ENCODE measurements around the gene ARHGAP24. TPM values are rescaled to one million over a fixed set of nuclear protein-coding genes. Genes with fewer than 3 reads are reported as not detected.

The ARHGAP24 gene
- total RNA-seq, 1 experiment from 2014 or later, result 17.4 TPM

DNA sequence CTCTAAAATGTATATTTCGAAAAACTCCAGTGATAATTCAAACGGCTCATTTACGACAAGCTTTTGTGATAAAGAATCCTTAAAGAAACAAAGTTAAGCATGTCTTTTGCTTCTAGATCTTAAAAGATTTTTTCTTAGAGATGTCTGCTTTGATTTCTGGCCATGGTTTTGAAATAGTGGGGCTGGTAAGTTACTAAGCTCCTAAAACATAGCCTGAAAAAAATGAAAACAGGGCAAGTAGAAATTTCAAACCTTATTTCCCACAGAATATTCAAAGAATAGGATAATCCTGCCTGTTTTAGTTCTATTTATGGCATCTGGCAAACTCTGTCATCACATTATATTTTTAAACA lies 318.3 kb downstream of the ARHGAP24 start:
- Histone ChIP-seq H3K27ac (ENCODE audit: low read length) (no peak overlapping the region), H3K36me3 (ENCODE audit: control insufficient read depth, insufficient read depth, low read length) (no peaks in the 10 kb centered on the region), H3K4me3 (ENCODE audit: low read depth in 2 of 2, low read length in 2 of 2) (no peak overlapping the region), H3K9me3 (ENCODE audit: control insufficient read depth, insufficient read depth, low read depth, low read length) (no peaks in the 10 kb centered on the region), H3K4me1 (ENCODE audit: control insufficient read depth, insufficient read depth, low read length) (no peaks in the 10 kb centered on the region), H3K27me3 (ENCODE audit: control insufficient read depth, insufficient read depth, low read length) (no peaks in the 10 kb centered on the region)
- intact Hi-C loops (cut with micrococcal nuclease; ENCODE audit: unreplicated experiment) (no loop called here), in situ Hi-C loops (cut with HindIII; ENCODE audit: low pct_unique_long_range_greater_than_20kb, low sequenced_read_pairs) (no loop called here)
- BruUV-seq (replicated peaks), result no TSS peak
- ChIA-PET CTCF (no interaction called here), POLR2A (no interaction called here)
- TF ChIP-seq TCF7L2 (IDR thresholded peaks at IDR 0.05; ENCODE audit: low read depth, low read length), result no peak
- TF ChIP-seq, protein P1, sequence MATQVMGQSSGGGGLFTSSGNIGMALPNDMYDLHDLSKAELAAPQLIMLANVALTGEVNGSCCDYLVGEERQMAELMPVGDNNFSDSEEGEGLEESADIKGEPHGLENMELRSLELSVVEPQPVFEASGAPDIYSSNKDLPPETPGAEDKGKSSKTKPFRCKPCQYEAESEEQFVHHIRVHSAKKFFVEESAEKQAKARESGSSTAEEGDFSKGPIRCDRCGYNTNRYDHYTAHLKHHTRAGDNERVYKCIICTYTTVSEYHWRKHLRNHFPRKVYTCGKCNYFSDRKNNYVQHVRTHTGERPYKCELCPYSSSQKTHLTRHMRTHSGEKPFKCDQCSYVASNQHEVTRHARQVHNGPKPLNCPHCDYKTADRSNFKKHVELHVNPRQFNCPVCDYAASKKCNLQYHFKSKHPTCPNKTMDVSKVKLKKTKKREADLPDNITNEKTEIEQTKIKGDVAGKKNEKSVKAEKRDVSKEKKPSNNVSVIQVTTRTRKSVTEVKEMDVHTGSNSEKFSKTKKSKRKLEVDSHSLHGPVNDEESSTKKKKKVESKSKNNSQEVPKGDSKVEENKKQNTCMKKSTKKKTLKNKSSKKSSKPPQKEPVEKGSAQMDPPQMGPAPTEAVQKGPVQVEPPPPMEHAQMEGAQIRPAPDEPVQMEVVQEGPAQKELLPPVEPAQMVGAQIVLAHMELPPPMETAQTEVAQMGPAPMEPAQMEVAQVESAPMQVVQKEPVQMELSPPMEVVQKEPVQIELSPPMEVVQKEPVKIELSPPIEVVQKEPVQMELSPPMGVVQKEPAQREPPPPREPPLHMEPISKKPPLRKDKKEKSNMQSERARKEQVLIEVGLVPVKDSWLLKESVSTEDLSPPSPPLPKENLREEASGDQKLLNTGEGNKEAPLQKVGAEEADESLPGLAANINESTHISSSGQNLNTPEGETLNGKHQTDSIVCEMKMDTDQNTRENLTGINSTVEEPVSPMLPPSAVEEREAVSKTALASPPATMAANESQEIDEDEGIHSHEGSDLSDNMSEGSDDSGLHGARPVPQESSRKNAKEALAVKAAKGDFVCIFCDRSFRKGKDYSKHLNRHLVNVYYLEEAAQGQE (IDR thresholded peaks at IDR 0.05; ENCODE audit: insufficient read depth in 1 of 2, low read depth in 2 of 2, low read length in 1 of 2), result no peak
- ATAC-seq (no peak), DNase-seq (ENCODE audit: low read depth, low spot score) (no peak)

- Histone ChIP-seq H3K4me3 (ENCODE audit: low read depth in 2 of 2, low read length in 2 of 2) (no peak overlapping the region), H3K36me3 (ENCODE audit: control insufficient read depth, insufficient read depth, low read length) (no peaks in the 10 kb centered on the region), H3K9me3 (ENCODE audit: control insufficient read depth, insufficient read depth, low read depth, low read length) (no peaks in the 10 kb centered on the region; the same call in 1 of the 2 replicates), H3K4me1 (ENCODE audit: control insufficient read depth, insufficient read depth, low read length) (no peaks in the 10 kb centered on the region), H3K27ac (ENCODE audit: low read length) (no peak overlapping the region), H3K27me3 (ENCODE audit: control insufficient read depth, insufficient read depth, low read length) (no peaks in the 10 kb centered on the region)
- in situ Hi-C loops (cut with HindIII; ENCODE audit: low pct_unique_long_range_greater_than_20kb, low sequenced_read_pairs) (no loop called here), intact Hi-C loops (cut with micrococcal nuclease; ENCODE audit: unreplicated experiment) (no loop called here)
- CTCF ChIA-PET, result no interaction called here
- ATAC-seq, result no peak
- TF ChIP-seq, protein P1 (IDR thresholded peaks at IDR 0.05; ENCODE audit: insufficient read depth in 1 of 2, low read depth in 2 of 2, low read length in 1 of 2), result no peak
- no peak for TF ChIP-seq POLR2AphosphoS5 (IDR thresholded peaks at IDR 0.05; ENCODE audit: low read depth, low read length)
- no TSS peak for BruUV-seq (replicated peaks)
- POLR2A ChIA-PET, result interaction anchor here (0.6 kb wide), 1 partner anchor 271 kb away, joined by 3 read pairs; no protein-coding TSS in a partner anchor
- DNase-seq (ENCODE audit: low read depth, low spot score), result no peak
These were observed 323.2 kb downstream of the ARHGAP24 start for GRCh38 chr4:85798012-85798770.

DNA sequence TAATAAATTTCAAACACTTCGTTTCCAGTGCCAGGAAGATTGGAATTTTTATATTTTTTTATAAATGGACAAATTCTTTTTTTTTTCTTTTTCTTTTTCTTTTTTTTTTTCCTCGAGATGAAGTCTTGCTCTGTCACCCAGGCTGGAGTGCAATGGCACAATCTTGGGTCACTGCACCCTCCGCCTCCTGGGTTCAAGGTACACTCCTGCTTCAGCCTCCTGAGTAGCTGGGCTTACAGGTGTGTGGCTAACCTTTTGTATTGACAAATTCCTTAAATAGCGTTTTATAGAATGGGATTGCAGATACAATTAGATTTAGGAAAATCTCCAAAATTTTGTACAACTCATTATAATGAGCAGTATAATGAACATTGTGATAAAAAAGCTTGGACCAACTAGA lies 328.9 kb downstream of the ARHGAP24 start:
- in situ Hi-C loops (cut with HindIII; ENCODE audit: low pct_unique_long_range_greater_than_20kb, low sequenced_read_pairs) (no loop called here), intact Hi-C loops (cut with micrococcal nuclease; ENCODE audit: unreplicated experiment) (no loop called here)
- H3K36me3 ChIP-seq (ENCODE audit: control insufficient read depth, insufficient read depth, low read length), result no peaks in the 10 kb centered on the region
- DNase-seq (ENCODE audit: low read depth, low spot score) (no peak), ATAC-seq (no peak)
- POLR2A ChIA-PET, result no interaction called here
- CTCF ChIA-PET, result no interaction called here
- no peak overlapping the region for H3K27ac ChIP-seq (ENCODE audit: low read length)
- no peaks in the 10 kb centered on the region; the same call in 1 of the 2 replicates for H3K9me3 ChIP-seq (ENCODE audit: control insufficient read depth, insufficient read depth, low read depth, low read length)
- no peaks in the 10 kb centered on the region for H3K27me3 ChIP-seq (ENCODE audit: control insufficient read depth, insufficient read depth, low read length)
- H3K4me3 ChIP-seq (ENCODE audit: low read depth in 2 of 2, low read length in 2 of 2), result no peak overlapping the region
- no TSS peak for BruUV-seq (replicated peaks)
- peaks cover 4% of the 10 kb centered on the region; the same call in 1 of the 2 replicates for H3K4me1 ChIP-seq (ENCODE audit: control insufficient read depth, insufficient read depth, low read length)
- TF ChIP-seq SIN3A (IDR thresholded peaks at IDR 0.05; ENCODE audit: borderline replicate concordance, insufficient read depth, low read depth, low read length), result no peak
